Activated T-cell treated with anti-CD3 and anti-CD28 coated beads for 1 hour (primary cell): Measurements from ENCODE around the gene PUM1.

Experiments
- DNase-seq: peaks from one replicate; pipeline ENCODE4 v3.0.0-alpha.2; 2020; ENCODE audit warnings: low read depth

Gene PUM1

GRCh38 chr1:30892671-30893073 is 172.8 kb downstream of the PUM1 start:
- no peak for DNase-seq

- DNase-seq = no peak
Observed at GRCh38 chr1:30891227-30891552, 174.3 kb downstream of the PUM1 start.

GRCh38 chr1:30890502-30891226 is 174.9 kb downstream of the PUM1 start:
- no peak for DNase-seq

GRCh38 chr1:30889511-30889910 is 176.0 kb downstream of the PUM1 start:
- DNase-seq = no peak

- DNase-seq = no peak
Observed at GRCh38 chr1:30888975-30889374, 176.5 kb downstream of the PUM1 start.

GRCh38 chr1:30888391-30888790 is 177.1 kb downstream of the PUM1 start:
- DNase-seq = no peak

GRCh38 chr1:30887485-30888315 is 177.8 kb downstream of the PUM1 start:
- DNase-seq = no peak

GRCh38 chr1:30886710-30887428 is 178.6 kb downstream of the PUM1 start:
- DNase-seq = no peak

GRCh38 chr1:30885570-30886522 is 179.7 kb downstream of the PUM1 start:
- no peak for DNase-seq

GRCh38 chr1:30884723-30885122 is 180.8 kb downstream of the PUM1 start:
- DNase-seq = no peak

GRCh38 chr1:30883389-30884172 is 181.9 kb downstream of the PUM1 start:
- no peak for DNase-seq

- no peak for DNase-seq
Observed at GRCh38 chr1:30882678-30883388, 182.7 kb downstream of the PUM1 start.
